Mesothelial cell of epicardium (in vitro differentiated cells): ENCODE results near the gene CMYA5. TPM values are rescaled to one million over a fixed set of nuclear protein-coding genes. Genes with fewer than 3 reads are reported as not detected.
"Not testable (repeated sequence)": the region's sequence is repeated elsewhere in the genome, so short reads cannot be mapped to it uniquely, and the experiment has no call there.

ENCODE experiments used
- DNase-seq, 2 experiments: peaks; one replicate each; pipeline ENCODE4 v3.0.0; 2021; ENCODE audit warnings: low spot score in 2 of 2; ENCODE audit not compliant: unreplicated experiment in 2 of 2
- H3K27ac Mint-ChIP-seq: 2 replicates; pipeline ENCODE4 v1.8.0; 2021; ENCODE audit warnings: mixed read lengths
- H3K27me3 Mint-ChIP-seq: 2 replicates; pipeline ENCODE4 v1.8.0; 2021; ENCODE audit warnings: low read depth, mixed read lengths
- H3K36me3 Mint-ChIP-seq: 2 replicates; pipeline ENCODE4 v1.8.0; 2021; ENCODE audit warnings: mixed read lengths
- H3K4me1 Mint-ChIP-seq: 2 replicates; pipeline ENCODE4 v1.8.0; 2021; ENCODE audit warnings: mixed read lengths
- H3K4me3 Mint-ChIP-seq: 2 replicates; pipeline ENCODE4 v1.8.0; 2021; ENCODE audit warnings: mild to moderate bottlenecking, moderate library complexity, mixed read lengths
- H3K9me3 Mint-ChIP-seq: 2 replicates; pipeline ENCODE4 v1.8.0; 2021; ENCODE audit warnings: mixed read lengths
- total RNA-seq: library from RNA; stranded (reverse); gene quantifications from 3 replicates; pipeline ENCODE4 v1.2.1, GENCODE V29; 2021
- TF ChIP-seq, protein P1 (sequence below): fragments of 200-600 bp; sonication (generic); IDR thresholded peaks from one replicate; pipeline ENCODE4 v1.5.0; 2021; ENCODE audit warnings: antibody characterized with exemption; ENCODE audit not compliant: unreplicated experiment

Gene CMYA5
- total RNA-seq, 1 donor from 2014 or later: 6.5 TPM

DNA sequence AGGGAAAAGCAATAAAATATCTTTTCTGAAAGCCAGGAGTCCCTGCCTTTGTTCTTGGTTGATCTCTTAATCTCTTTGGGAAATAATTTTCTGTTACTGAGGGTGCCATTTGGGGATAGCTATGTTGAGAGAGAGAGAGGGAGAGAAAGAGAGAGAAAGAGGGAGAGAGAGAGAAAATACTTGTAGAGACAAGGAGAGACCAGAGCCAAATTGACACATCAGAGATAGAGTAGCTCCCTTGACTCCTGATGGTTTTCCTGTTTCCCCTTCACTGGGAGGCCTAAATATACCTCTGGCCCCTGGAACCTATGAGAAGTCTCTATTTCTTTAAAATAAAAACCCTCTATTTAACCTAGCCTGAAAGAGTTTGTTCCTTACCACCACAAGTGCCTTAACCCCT, 14.9 kb downstream of the CMYA5 start:
- Mint-ChIP-seq H3K9me3 (peaks cover 25% of the 10 kb centered on the region), H3K36me3 (peaks cover 13% of the 10 kb centered on the region), H3K27me3 (no peaks in the 10 kb centered on the region), H3K27ac (no peak overlapping the region), H3K4me1 (peaks cover 7% of the 10 kb centered on the region), H3K4me3 (no peak overlapping the region)
- no peak for DNase-seq
- TF ChIP-seq, protein P1, sequence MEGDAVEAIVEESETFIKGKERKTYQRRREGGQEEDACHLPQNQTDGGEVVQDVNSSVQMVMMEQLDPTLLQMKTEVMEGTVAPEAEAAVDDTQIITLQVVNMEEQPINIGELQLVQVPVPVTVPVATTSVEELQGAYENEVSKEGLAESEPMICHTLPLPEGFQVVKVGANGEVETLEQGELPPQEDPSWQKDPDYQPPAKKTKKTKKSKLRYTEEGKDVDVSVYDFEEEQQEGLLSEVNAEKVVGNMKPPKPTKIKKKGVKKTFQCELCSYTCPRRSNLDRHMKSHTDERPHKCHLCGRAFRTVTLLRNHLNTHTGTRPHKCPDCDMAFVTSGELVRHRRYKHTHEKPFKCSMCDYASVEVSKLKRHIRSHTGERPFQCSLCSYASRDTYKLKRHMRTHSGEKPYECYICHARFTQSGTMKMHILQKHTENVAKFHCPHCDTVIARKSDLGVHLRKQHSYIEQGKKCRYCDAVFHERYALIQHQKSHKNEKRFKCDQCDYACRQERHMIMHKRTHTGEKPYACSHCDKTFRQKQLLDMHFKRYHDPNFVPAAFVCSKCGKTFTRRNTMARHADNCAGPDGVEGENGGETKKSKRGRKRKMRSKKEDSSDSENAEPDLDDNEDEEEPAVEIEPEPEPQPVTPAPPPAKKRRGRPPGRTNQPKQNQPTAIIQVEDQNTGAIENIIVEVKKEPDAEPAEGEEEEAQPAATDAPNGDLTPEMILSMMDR: no peak

DNA sequence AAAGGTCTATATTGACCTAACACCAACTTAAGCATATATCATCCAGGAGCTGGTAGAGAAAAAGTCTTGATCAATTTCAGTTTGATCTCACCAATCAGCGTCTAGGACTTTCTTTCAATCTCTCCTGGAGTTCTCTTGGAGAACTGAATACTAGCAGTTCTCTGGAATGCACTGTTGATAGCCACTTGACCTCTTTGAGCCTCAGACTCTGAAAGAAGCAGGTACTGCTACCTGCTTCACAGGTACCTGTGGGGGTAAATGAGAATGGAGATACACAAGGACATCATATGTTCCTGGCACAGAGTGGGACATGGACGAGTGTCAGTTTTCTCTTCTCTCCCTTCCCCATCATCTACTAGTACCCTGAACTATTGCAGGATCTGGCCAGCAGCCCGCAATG, 16.0 kb downstream of the CMYA5 start:
- Mint-ChIP-seq H3K27ac (no peak overlapping the region), H3K9me3 (peaks cover 22% of the 10 kb centered on the region), H3K4me3 (no peak overlapping the region), H3K36me3 (peaks cover 13% of the 10 kb centered on the region), H3K4me1 (peaks cover 3% of the 10 kb centered on the region), H3K27me3 (no peaks in the 10 kb centered on the region)
- DNase-seq: no peak
- TF ChIP-seq, protein P1: no peak

DNA sequence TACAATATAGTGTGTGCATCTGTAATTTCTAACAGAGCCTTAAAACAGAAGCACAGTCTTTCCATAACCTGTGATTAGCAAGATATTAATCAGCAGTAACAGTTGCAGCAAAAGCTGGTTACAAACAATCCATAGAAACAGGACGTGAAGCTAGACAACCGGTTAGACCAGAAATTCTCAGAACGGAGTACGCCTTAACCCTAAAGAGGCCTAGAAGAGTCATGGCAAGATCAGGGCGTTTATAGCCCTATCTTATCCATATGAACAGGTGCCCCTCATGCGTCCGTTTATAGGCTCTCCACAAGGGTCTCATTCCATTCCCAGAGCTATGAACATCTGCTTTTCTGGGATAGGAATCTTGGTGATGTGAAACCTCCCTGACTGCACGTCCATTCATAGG, 16.7 kb downstream of the CMYA5 start:
- H3K27ac Mint-ChIP-seq, H3K4me1 Mint-ChIP-seq, DNase-seq, H3K27me3 Mint-ChIP-seq, H3K4me3 Mint-ChIP-seq: not testable (repeated sequence)
- peaks cover 20% of the 10 kb centered on the region for H3K9me3 Mint-ChIP-seq
- peaks cover 13% of the 10 kb centered on the region for H3K36me3 Mint-ChIP-seq

DNA sequence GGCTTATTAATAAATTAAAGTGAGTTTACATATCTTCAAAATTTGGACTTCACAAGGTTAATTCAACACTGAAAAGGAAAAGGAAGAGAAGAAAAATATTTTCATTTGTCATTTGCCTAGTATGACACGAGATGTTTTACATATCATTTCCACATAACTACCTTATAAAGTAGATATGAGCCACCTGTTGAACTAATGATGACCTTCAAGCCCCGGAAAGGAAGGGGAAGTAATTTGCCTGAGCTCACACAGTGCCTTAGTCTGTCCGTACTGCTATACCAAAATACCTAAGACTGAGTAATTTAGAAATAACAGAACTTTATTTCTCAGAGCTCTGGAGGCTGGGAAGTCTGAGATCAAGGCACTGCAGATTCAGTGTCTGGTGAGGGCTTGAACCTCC, 17.9 kb downstream of the CMYA5 start:
- no peak for DNase-seq
- peaks cover 20% of the 10 kb centered on the region for H3K9me3 Mint-ChIP-seq
- no peak overlapping the region for H3K27ac Mint-ChIP-seq
- H3K4me1 Mint-ChIP-seq: peaks cover 3% of the 10 kb centered on the region
- H3K27me3 Mint-ChIP-seq: no peaks in the 10 kb centered on the region
- H3K36me3 Mint-ChIP-seq: peaks cover 13% of the 10 kb centered on the region
- H3K4me3 Mint-ChIP-seq: no peak overlapping the region
- TF ChIP-seq, protein P1: no peak

DNA sequence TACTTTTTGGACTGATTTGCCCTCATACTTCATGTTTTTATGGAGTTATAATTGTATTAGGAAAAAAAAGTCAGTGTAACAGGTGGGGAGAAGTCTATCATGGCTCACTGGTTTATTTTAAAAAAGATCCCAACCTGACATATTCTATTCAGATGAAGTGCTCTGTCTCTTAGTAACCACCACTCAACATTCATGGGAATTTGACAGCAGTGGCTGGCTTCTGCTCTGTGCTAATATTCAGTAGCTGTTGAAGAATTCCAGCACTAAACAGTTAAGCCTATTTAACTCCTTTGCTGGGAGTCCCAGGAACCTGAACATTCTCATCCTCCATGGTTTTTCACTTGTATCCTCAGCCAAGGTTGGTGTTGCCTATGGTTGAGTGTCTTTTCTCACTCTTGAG, 23.1 kb downstream of the CMYA5 start:
- H3K4me3 Mint-ChIP-seq: no peak overlapping the region

DNA sequence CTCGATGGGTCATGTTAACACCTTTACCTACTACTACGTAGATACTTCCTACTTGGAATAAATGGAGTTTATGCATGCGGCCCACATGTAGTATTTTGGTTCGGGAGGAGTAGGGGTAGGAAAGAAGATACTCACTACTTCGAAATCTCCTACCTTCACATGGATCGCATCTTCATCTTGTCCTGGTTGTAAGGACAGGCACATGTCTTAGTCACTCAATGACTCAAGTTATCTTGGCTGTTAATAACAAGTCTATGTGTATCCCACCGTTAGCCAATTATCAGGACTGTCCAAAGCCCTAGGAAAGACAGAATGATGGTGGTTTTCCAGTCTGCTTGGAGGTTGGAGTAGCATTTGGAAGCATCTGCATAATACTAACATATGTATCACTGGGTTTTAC, 24.1 kb downstream of the CMYA5 start:
- H3K27me3 Mint-ChIP-seq: no peaks in the 10 kb centered on the region
- TF ChIP-seq, protein P1: no peak
- no peak for DNase-seq

More for the DNA sequence above, 23.1 kb downstream of the CMYA5 start:
- no peaks in the 10 kb centered on the region for H3K4me1 Mint-ChIP-seq
- TF ChIP-seq, protein P1: no peak
- no peaks in the 10 kb centered on the region for H3K27me3 Mint-ChIP-seq
- no peak overlapping the region for H3K27ac Mint-ChIP-seq
- no peak for DNase-seq
- H3K9me3 Mint-ChIP-seq: no peaks in the 10 kb centered on the region
- no peaks in the 10 kb centered on the region for H3K36me3 Mint-ChIP-seq

More for the DNA sequence above, 24.1 kb downstream of the CMYA5 start:
- H3K9me3 Mint-ChIP-seq: no peaks in the 10 kb centered on the region
- no peaks in the 10 kb centered on the region for H3K4me1 Mint-ChIP-seq
- H3K27ac Mint-ChIP-seq: no peak overlapping the region
- H3K36me3 Mint-ChIP-seq: no peaks in the 10 kb centered on the region
- no peak overlapping the region for H3K4me3 Mint-ChIP-seq
